ENCODE data around the gene RCC1.
A peak's percentile ranks its signal among the peaks of the same experiment; 100 is the strongest.
"Not testable (repeated sequence)": the region's sequence is repeated elsewhere in the genome, so short reads cannot be mapped to it uniquely, and the experiment has no call there.

Gene RCC1

GRCh38 chr1:28551381-28551780 lies 45.5 kb downstream of the RCC1 start:
- DNase-seq, result no peak

GRCh38 chr1:28552758-28553663 lies 47.2 kb downstream of the RCC1 start, which contains the start of gene TRNAU1AP:
TSS of gene TRNAU1AP (plus strand) at chr1:28553085. CDS start at chr1:28553111, 26 bp downstream.
- peak; percentile 97 to 98 for DNase-seq

GRCh38 chr1:28560886-28561285 lies 55.0 kb downstream of the RCC1 start:
- no peak for DNase-seq

- no peak for DNase-seq
Measured at GRCh38 chr1:28564310-28564709, 58.5 kb downstream of the RCC1 start.

GRCh38 chr1:28565040-28565439 lies 59.2 kb downstream of the RCC1 start:
- no peak for DNase-seq

- no peak for DNase-seq
Measured at GRCh38 chr1:28565726-28566125, 59.9 kb downstream of the RCC1 start.

- no peak for DNase-seq
Measured at GRCh38 chr1:28566931-28567330, 61.1 kb downstream of the RCC1 start.

GRCh38 chr1:28571911-28572310 lies 66.1 kb downstream of the RCC1 start:
- DNase-seq, result no peak

- not testable (repeated sequence) for DNase-seq
Measured at GRCh38 chr1:28572891-28573290, 67.0 kb downstream of the RCC1 start.

- DNase-seq, result no peak
Measured at GRCh38 chr1:28573564-28573963, 67.7 kb downstream of the RCC1 start.

- no peak for DNase-seq
Measured at GRCh38 chr1:28577052-28577678, 71.3 kb downstream of the RCC1 start.

- DNase-seq, result no peak
Measured at GRCh38 chr1:28577738-28578536, 72.1 kb downstream of the RCC1 start.

- DNase-seq, result no peak
Measured at GRCh38 chr1:28578696-28579218, 72.9 kb downstream of the RCC1 start.

- DNase-seq, result no peak
Measured at GRCh38 chr1:28579401-28579800, 73.6 kb downstream of the RCC1 start.

- DNase-seq, result peak; percentile 63 to 67
Measured at GRCh38 chr1:28580722-28581530, 75.1 kb downstream of the RCC1 start.

- DNase-seq, result peak; percentile 94
Measured at GRCh38 chr1:28581531-28582247, 75.8 kb downstream of the RCC1 start.

GRCh38 chr1:28582248-28582615 lies 76.4 kb downstream of the RCC1 start:
- no peak for DNase-seq

GRCh38 chr1:28586585-28587391 lies 80.9 kb downstream of the RCC1 start:
- not testable (repeated sequence) for DNase-seq
